Gastroesophageal sphincter (tissue), 4 donors: Measurements from ENCODE around the gene CKAP4. TPM values are rescaled to one million over a fixed set of nuclear protein-coding genes. Genes with fewer than 3 reads are reported as not detected.
"Not testable (repeated sequence)": the region's sequence is repeated elsewhere in the genome, so short reads cannot be mapped to it uniquely, and the experiment has no call there.

Experiments used
- ATAC-seq: fragments of 150-250 bp; one replicate; pipeline ENCODE4 v1.9.1; 2016; ENCODE audit warnings: mild to moderate bottlenecking, moderate library complexity
- H3K27ac ChIP-seq, 4 donors: fragments of 200-600 bp; sonication (generic) in 3 of 4; 1 replicate in 3 of 4; 2 replicates in 1 of 4; pipeline ENCODE4 v1.5.1; 2016 to 2019
- H3K27me3 ChIP-seq: fragments of 200-600 bp; sonication (generic); one replicate; pipeline ENCODE4 v1.5.1; 2019
- H3K36me3 ChIP-seq, 2 donors: fragments of 200-600 bp; sonication (generic); one replicate each; pipeline ENCODE4 v1.5.1; 2019; ENCODE audit warnings: control low read depth in 1 of 2
- H3K4me1 ChIP-seq, 3 donors: fragments of 200-600 bp; sonication (generic); 1 replicate in 2 of 3; 2 replicates in 1 of 3; pipeline ENCODE4 v1.5.1; 2016 to 2019; ENCODE audit warnings: control low read depth in 2 of 3
- H3K4me3 ChIP-seq, 2 donors: fragments of 200-600 bp; sonication (generic); one replicate each; pipeline ENCODE4 v1.5.1; 2019; ENCODE audit warnings: mild to moderate bottlenecking in 1 of 2, moderate library complexity in 1 of 2
- H3K9me3 ChIP-seq, 3 donors: fragments of 200-600 bp; sonication (generic); one replicate each; pipeline ENCODE4 v1.5.1; 2017 to 2019; ENCODE audit warnings: control low read depth in 2 of 3
- EP300 ChIP-seq: sonication (generic); formaldehyde crosslinking; IDR thresholded peaks from one replicate; pipeline ENCODE4 v1.6.1; 2017; ENCODE audit warnings: antibody characterized with exemption, mild to moderate bottlenecking
- POLR2A ChIP-seq, 2 donors: fragments of 450-650 bp; IDR thresholded peaks; one replicate each; pipeline ENCODE4 v1.6.1; 2017; ENCODE audit warnings: antibody characterized with exemption in 2 of 2, mild to moderate bottlenecking in 2 of 2, moderate library complexity in 1 of 2
- POLR2AphosphoS5 ChIP-seq: sonication (generic); formaldehyde crosslinking; IDR thresholded peaks from one replicate; pipeline ENCODE4 v1.6.1; 2017; ENCODE audit warnings: antibody characterized with exemption
- WGBS, 2 donors: methylation state at CpG; one replicate each; pipeline ENCODE4 v1.1.5; 2018; ENCODE audit warnings: low coverage in 1 of 2; 5-methylcytosine and 5-hydroxymethylcytosine counted together
- total RNA-seq, 4 donors: library from RNA; depleted of rRNA; stranded (reverse); fragments of >200 nt; gene quantifications; one replicate each; pipeline ENCODE4 v1.1.0, GENCODE V29; 2016
- TF ChIP-seq, protein P1 (sequence below), 4 experiments: fragments of 200-600 bp in 2 of 4; fragments of 450-650 bp in 2 of 4; sonication (generic) in 1 of 4; IDR thresholded peaks; one replicate each; pipeline ENCODE4 v1.5.1; 2017 to 2019; ENCODE audit warnings: antibody characterized with exemption in 4 of 4, mild to moderate bottlenecking in 2 of 4, moderate library complexity in 2 of 4

The CKAP4 gene
- total RNA-seq, 4 donors from 2014 or later = 36.3 to 55.4 (median 42.9) TPM

DNA sequence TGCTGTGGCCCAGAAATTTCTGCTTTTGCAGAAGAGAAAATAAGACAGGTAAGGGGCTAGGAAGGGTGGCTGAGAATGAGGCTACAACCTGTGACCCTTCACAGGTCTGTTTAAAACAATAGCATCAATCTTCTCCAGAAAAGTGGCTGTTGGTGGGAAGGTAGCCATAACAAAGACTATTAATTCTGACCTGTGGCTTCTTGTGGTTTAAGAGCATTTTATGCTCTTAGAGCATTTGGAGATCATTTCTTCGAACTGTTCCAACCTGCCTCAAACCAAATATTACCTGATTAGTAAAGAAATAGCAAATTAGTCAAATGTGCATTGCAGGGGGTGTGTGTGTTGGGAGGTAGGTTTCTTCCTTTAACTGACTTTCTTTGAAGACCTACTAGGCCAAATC lies 39.5 kb upstream of the CKAP4 start:
- peaks cover 0 to 2% (median 0%) of the 10 kb centered on the region in 3 donors for H3K9me3 ChIP-seq
- no peaks in the 10 kb centered on the region for H3K27me3 ChIP-seq
- no peak overlapping the region for H3K27ac ChIP-seq
- ATAC-seq = no peak
- no peak overlapping the region for H3K4me3 ChIP-seq
- H3K4me1 ChIP-seq = no peaks in the 10 kb centered on the region
- TF ChIP-seq POLR2A (IDR thresholded peaks at IDR 0.05) (no peak), EP300 (no peak), POLR2AphosphoS5 (no peak)
- TF ChIP-seq, protein P1, sequence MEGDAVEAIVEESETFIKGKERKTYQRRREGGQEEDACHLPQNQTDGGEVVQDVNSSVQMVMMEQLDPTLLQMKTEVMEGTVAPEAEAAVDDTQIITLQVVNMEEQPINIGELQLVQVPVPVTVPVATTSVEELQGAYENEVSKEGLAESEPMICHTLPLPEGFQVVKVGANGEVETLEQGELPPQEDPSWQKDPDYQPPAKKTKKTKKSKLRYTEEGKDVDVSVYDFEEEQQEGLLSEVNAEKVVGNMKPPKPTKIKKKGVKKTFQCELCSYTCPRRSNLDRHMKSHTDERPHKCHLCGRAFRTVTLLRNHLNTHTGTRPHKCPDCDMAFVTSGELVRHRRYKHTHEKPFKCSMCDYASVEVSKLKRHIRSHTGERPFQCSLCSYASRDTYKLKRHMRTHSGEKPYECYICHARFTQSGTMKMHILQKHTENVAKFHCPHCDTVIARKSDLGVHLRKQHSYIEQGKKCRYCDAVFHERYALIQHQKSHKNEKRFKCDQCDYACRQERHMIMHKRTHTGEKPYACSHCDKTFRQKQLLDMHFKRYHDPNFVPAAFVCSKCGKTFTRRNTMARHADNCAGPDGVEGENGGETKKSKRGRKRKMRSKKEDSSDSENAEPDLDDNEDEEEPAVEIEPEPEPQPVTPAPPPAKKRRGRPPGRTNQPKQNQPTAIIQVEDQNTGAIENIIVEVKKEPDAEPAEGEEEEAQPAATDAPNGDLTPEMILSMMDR (IDR thresholded peaks at IDR 0.05) = no peak
- 83% methylated on average over 1 of the region's 1 CpG; no CpG with 5 or more reads in 1 of the 2 donors for WGBS, 2 donors
- H3K36me3 ChIP-seq = no peaks in the 10 kb centered on the region

DNA sequence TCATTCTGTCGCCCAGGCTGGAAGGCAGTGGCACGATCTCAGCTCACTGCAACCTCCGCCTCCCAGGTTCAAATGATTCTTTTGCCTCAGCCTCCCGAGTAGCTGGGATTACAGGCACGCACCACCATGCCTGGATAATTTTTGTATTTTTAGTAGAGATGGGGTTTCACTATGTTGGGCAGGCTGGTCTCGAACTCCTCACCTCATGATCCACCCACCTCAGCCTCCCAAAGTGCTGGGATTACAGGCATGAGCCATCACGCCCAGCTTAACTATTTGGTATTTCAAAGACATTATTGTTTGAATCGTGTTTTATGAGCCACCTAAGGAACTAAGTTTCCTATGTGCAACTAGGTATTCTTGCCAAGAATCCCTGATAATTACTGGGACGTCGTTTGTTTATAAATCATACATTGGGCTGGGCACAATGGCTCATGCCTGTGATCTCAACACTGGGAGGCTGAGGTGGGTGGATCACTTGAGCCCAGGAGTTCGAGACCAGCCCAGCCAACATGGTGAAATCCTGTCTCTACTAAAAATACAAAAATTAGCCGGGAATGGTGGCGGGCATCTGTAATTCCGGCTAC lies 38.8 kb upstream of the CKAP4 start:
- not testable (repeated sequence) for H3K4me3 ChIP-seq, H3K36me3 ChIP-seq, H3K9me3 ChIP-seq, ATAC-seq, H3K27ac ChIP-seq, H3K27me3 ChIP-seq, H3K4me1 ChIP-seq
- WGBS, 2 donors = 83 to 93% methylated on average over 9 to 10 of the region's 14 CpGs

DNA sequence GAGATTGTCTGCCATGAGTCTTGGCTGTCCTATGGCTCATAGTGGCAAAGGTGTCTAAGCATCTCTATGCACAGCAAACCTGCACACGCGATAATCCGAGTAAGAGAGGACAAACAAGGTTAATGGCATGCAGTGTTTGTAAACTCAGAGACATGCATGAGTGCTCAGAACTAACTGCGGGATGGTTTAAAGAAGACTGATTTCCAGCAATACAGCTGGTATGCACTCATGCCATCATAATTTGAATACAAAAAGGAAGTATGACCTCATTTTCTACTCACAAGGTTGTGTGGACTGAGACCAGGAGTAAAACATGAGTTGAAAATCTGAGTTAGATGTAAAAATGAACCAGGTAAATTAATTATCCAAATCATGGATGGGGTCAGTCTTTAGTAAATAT lies 38.2 kb upstream of the CKAP4 start:
- 48% methylated on average over 3 of the region's 4 CpGs; no CpG with 5 or more reads in 1 of the 2 donors for WGBS, 2 donors
- H3K4me1 ChIP-seq = no peaks in the 10 kb centered on the region
- no peak overlapping the region for H3K27ac ChIP-seq
- no peaks in the 10 kb centered on the region for H3K36me3 ChIP-seq
- TF ChIP-seq POLR2AphosphoS5 (no peak), EP300 (no peak), POLR2A (IDR thresholded peaks at IDR 0.05) (no peak)
- TF ChIP-seq, protein P1 (IDR thresholded peaks at IDR 0.05) = no peak
- ATAC-seq = no peak
- peaks cover 0 to 12% (median 0%) of the 10 kb centered on the region in 3 donors for H3K9me3 ChIP-seq
- H3K4me3 ChIP-seq = no peak overlapping the region
- no peaks in the 10 kb centered on the region for H3K27me3 ChIP-seq

DNA sequence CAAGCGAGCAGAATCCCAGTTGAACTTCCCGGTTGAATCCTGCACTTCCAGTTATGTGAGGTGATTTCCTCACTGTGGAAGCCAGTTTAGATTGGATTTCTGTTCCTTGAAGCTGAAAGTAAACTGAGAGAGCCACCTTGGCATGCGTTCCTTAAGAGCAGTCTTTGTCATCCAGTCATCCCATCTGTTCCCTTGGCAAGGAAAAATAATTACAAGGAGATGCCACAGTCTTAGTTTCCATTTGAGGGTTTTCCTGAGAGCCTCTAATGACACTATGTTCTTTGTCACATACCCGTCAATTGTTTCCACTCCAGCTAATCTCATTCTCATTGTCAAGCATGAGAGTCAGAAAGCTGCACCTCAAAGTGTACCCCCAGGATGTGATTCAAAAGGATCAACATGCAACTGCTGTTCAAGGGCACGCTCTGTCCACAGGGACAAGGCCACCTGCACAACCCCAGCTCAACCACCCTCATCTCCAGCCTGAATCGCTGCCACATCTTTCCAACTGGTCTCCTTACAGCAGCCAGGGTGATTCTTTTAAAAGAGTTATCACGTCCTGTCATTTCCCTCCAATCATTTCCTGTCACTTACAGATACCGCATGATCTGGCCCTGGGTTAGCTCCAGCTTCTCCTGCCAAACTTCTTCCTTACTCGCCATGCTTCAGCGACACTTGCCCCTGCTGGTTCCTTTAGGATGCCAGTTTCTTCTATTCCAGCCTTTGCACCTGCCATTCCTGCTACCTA lies 36.7 kb upstream of the CKAP4 start:
- 70 to 71% methylated on average over 9 to 10 of the region's 10 CpGs for WGBS, 2 donors
- H3K27me3 ChIP-seq = no peaks in the 10 kb centered on the region
- no peaks in the 10 kb centered on the region for H3K36me3 ChIP-seq
- ATAC-seq = no peak
- peaks cover 0 to 12% (median 0%) of the 10 kb centered on the region in 3 donors for H3K9me3 ChIP-seq
- no peaks in the 10 kb centered on the region for H3K4me1 ChIP-seq
- H3K27ac ChIP-seq = no peak overlapping the region
- TF ChIP-seq, protein P1 (IDR thresholded peaks at IDR 0.05) = no peak
- no peak for TF ChIP-seq POLR2AphosphoS5
- no peak for TF ChIP-seq POLR2A (IDR thresholded peaks at IDR 0.05)
- TF ChIP-seq EP300 = no peak
- H3K4me3 ChIP-seq = no peak overlapping the region

DNA sequence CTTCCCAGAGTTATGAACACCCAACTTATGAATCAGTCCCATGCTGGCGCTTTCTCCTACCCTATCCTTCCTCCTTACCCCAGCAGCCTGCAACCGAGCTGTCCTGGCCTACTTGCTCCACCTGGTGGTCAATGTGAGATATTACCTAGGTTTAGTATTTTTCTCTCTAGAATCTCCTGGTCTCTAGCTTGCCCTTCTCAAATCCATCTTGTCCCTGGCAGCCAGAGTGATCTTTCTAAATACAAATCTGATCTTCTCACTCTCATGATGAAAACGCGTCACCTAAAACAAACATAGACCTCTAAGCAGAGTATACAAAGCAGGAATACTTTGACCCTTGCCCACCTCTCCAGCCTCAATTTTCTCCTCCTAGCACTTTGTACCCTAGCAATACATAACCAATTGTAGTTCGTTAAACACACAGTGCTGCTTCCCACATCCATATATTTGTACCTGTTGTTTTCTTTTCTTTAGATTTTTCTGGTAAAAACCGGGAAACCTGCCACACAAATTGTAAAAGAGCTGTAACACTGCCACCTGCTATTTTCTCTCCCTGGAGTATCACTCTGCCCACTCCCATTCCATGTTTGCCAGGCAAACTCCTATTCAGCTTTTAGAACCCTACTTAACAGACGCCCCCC lies 34.8 kb upstream of the CKAP4 start:
- no peak overlapping the region for H3K27ac ChIP-seq
- peak; percentile 48 for ATAC-seq
- no peak overlapping the region for H3K4me3 ChIP-seq
- no peaks in the 10 kb centered on the region for H3K4me1 ChIP-seq
- no peaks in the 10 kb centered on the region for H3K27me3 ChIP-seq
- 24 to 28% methylated on average over 6 to 7 of the region's 7 CpGs for WGBS, 2 donors
- TF ChIP-seq EP300 (no peak), POLR2AphosphoS5 (no peak), POLR2A (IDR thresholded peaks at IDR 0.05) (no peak)
- TF ChIP-seq, protein P1 (IDR thresholded peaks at IDR 0.05) = peak; percentile 47 to 71 (median 60)
- peaks cover 0 to 12% (median 0%) of the 10 kb centered on the region in 3 donors for H3K9me3 ChIP-seq
- no peaks in the 10 kb centered on the region for H3K36me3 ChIP-seq
